Left ventricle myocardium inferior (tissue), 1 donor: Measurements from ENCODE around the gene ADCY10. TPM values are rescaled to one million over a fixed set of nuclear protein-coding genes. Genes with fewer than 3 reads are reported as not detected.
"Not testable (repeated sequence)": the region's sequence is repeated elsewhere in the genome, so short reads cannot be mapped to it uniquely, and the experiment has no call there.

Source experiments
- DNase-seq: peaks from one replicate; pipeline ENCODE4 v3.0.0-alpha.2; 2020
- H3K27ac ChIP-seq: fragments of 200-600 bp; replicated peaks from 2 replicates; pipeline ENCODE4 v1.8.0; 2021
- H3K27me3 ChIP-seq: fragments of 200-600 bp; 2 replicates; pipeline ENCODE4 v1.8.0; 2021; ENCODE audit warnings: low read depth
- H3K36me3 ChIP-seq: fragments of 200-600 bp; 2 replicates; pipeline ENCODE4 v1.8.0; 2021
- H3K4me1 ChIP-seq: fragments of 200-600 bp; 2 replicates; pipeline ENCODE4 v1.8.0; 2021
- H3K4me3 ChIP-seq: fragments of 200-600 bp; 2 replicates; pipeline ENCODE4 v1.8.0; 2021; ENCODE audit warnings: mild to moderate bottlenecking, moderate library complexity
- H3K9me3 ChIP-seq: fragments of 200-600 bp; replicated peaks from 2 replicates; pipeline ENCODE4 v1.8.0; 2021
- intact Hi-C: fragments of 100-400 bp; cut with micrococcal nuclease; formaldehyde crosslinking; loops from one replicate; pipeline ENCODE4 v1.11.0; 2022
- total RNA-seq: library from RNA; stranded (reverse); fragmentation: NEBNext Ultra II Directional; extraction: Animal tissue kit (Norgen Biotek cat#: 25700); gene quantifications from one replicate; pipeline ENCODE4 v1.2.1, GENCODE V29; 2021
- TF ChIP-seq, protein P1 (sequence below): fragments of 200-600 bp; IDR thresholded peaks from 2 replicates; pipeline ENCODE4 v1.8.0; 2021; ENCODE audit warnings: antibody characterized with exemption, mild to moderate bottlenecking, borderline replicate concordance
- donor health status: DM: no; HTN: yes; CAD: no; lungs with severe emphysema.

ADCY10 gene
- total RNA-seq, 1 donor from 2014 or later: 0.22 TPM

DNA sequence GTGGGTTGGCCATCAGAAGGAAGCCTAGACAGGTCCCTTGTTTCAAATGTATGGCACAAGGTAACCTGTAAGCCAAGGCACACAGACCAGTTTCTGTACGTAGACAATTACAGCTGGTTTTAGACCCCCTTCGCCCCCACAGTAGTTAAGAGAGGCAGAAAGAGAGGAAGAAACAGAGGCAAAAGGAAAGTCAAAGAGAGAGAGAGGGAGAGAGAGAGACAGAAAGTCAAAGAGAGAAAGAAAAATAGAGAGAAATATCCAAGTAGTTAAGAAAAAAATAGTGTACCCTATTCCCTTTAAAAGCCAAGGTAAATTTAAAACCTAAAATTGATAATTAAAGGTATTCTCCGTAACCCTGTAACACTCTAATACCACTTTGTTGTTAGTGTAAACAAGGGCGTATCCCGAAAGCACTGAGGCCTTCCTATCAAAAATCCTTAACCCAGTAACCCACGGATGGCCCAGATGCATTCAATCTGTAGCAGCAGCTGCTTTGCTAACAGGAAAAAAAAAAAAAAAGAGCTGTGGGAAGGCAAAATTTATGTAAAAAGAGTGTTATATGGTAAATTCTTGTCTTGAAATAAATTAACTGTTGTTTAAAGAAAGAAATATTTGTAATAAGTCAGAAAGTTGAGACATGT is 49.4 kb downstream of the ADCY10 start:
- Histone ChIP-seq H3K4me3 (no peak overlapping the region), H3K27ac (no peak overlapping the region), H3K27me3 (no peaks in the 10 kb centered on the region), H3K9me3 (no peaks in the 10 kb centered on the region), H3K36me3 (no peaks in the 10 kb centered on the region), H3K4me1 (no peaks in the 10 kb centered on the region)
- no peak for DNase-seq
- TF ChIP-seq, protein P1, sequence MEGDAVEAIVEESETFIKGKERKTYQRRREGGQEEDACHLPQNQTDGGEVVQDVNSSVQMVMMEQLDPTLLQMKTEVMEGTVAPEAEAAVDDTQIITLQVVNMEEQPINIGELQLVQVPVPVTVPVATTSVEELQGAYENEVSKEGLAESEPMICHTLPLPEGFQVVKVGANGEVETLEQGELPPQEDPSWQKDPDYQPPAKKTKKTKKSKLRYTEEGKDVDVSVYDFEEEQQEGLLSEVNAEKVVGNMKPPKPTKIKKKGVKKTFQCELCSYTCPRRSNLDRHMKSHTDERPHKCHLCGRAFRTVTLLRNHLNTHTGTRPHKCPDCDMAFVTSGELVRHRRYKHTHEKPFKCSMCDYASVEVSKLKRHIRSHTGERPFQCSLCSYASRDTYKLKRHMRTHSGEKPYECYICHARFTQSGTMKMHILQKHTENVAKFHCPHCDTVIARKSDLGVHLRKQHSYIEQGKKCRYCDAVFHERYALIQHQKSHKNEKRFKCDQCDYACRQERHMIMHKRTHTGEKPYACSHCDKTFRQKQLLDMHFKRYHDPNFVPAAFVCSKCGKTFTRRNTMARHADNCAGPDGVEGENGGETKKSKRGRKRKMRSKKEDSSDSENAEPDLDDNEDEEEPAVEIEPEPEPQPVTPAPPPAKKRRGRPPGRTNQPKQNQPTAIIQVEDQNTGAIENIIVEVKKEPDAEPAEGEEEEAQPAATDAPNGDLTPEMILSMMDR: no peak
- intact Hi-C loops: no loop called here

DNA sequence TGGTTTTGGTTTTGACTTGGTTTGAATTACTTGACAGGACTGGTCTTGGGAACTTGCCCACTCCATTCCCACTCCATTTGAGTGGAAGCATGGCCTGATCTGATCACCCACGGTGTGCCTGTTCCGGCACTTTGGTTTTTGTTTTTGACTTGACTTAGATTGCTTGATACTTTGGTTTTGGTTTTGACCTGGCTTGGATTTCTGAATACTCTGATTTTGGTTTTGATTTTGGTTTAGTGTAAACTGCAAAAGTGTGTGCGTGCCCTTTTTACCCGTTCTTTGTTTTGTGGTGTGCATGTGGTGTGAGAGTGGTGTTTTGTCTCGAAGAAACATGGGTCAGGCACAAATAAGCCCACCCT is 50.0 kb downstream of the ADCY10 start:
- intact Hi-C loops: no loop called here
- H3K27me3 ChIP-seq: no peaks in the 10 kb centered on the region

DNA sequence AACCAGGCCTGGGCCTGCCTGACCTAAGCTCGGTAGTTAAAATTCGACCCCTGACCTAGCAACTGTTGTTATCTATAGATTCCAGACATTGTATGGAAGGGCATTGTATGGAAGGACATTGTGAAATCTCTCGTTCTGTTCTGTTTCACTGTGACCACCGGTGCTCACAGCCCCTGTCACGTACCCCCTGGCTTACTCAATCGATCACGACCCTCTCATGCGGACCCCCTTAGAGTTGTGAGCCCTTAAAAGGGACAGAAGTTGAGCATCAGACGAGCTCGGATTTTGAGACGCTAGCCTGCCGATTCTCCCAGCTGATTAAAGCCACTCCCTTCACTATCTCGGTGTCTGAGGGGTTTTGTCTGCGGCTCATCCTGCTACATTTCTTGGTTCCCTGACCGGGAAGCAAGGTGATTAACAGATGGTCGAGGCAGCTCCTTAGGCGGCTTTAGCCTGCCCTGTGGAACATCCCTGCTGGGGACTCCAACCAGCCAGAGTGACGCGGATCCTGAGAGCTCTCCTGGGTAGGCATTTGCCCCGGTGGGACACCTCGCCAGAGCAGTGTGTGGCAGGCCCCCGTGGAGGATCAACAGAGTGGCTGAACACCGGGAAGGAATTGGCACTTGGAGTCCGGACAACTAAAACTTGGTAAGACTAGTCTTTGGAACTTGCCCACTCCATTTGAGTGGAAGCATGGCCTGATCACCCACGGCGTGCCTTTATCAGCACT is 50.6 kb downstream of the ADCY10 start:
- H3K27me3 ChIP-seq, intact Hi-C loops, DNase-seq, H3K9me3 ChIP-seq, H3K27ac ChIP-seq, H3K36me3 ChIP-seq, H3K4me3 ChIP-seq, H3K4me1 ChIP-seq: not testable (repeated sequence)

More for the DNA sequence above, 50.0 kb downstream of the ADCY10 start:
- no peak for DNase-seq
- Histone ChIP-seq H3K4me3 (no peak overlapping the region), H3K4me1 (no peaks in the 10 kb centered on the region), H3K36me3 (no peaks in the 10 kb centered on the region), H3K9me3 (no peaks in the 10 kb centered on the region), H3K27ac (no peak overlapping the region)
- TF ChIP-seq, protein P1: no peak

DNA sequence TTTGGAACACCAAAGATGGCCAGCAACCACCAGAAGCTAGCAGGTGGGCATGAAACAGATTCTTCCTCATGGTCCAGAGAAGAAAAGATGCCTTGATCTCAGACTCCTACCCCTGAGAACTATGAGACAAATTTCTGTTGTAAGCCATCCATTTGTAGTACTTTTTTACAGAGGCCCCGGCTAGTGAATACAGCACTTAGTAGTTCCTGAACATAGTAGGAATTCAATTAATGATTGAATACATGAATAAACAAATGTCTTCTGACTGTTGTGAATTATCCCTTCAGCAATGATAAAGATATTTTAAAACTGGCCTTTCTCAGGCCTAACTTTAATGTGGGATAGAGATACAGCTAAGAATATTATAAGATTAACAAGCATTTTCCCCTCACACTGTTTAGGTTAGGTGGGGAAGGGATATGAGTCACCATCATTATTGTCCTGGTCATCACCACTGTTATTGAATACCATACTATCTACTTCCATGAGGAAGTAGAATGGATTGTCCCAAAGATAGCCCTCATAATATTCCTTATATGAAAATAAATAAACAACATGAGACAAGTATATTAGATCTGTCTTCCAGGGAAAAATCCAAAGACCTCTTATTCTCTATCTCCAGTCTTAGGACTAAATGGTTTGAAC is 51.4 kb downstream of the ADCY10 start:
- Histone ChIP-seq H3K9me3 (no peaks in the 10 kb centered on the region), H3K27me3 (no peaks in the 10 kb centered on the region), H3K4me1 (no peaks in the 10 kb centered on the region), H3K4me3 (no peak overlapping the region), H3K36me3 (no peaks in the 10 kb centered on the region), H3K27ac (no peak overlapping the region)
- TF ChIP-seq, protein P1: no peak
- intact Hi-C loops: no loop called here
- no peak for DNase-seq

DNA sequence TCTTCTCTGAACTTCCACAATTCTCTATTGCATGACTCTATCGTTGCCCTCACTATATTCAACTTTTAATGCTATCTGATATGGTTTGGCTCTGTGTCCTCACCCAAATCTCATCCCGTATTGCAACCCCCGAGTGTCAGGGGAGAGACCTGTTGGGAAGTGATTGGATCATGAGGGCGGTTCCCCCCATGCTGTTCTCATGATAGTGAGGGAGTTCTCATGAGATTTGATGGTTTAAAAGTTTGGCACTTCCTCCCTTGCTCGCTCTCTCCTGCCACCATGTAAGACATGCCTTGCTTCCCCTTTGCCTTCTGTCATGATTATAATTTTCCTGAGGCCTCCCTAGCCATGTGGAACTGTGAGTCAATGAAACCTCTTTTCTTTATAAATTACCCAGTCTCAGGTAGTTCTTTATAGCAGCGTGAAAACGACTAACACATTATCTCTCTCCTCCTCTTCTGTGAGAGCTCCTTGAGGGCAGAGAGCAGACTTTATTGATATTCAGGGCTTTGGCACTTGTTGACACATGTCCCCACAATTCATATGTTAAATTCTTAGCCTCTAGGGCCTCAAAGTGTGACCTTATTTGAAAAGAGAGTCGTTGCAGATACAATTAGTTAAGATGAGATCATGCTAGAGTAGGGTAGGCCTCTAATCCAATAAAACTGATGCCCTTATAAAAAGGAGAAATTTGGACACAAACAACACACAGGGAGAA is 52.1 kb downstream of the ADCY10 start:
- Histone ChIP-seq H3K36me3 (no peaks in the 10 kb centered on the region), H3K9me3 (no peaks in the 10 kb centered on the region), H3K4me3 (no peak overlapping the region), H3K27ac (no peak overlapping the region), H3K27me3 (no peaks in the 10 kb centered on the region), H3K4me1 (no peaks in the 10 kb centered on the region)
- intact Hi-C loops: no loop called here
- TF ChIP-seq, protein P1: no peak
- DNase-seq: no peak
